Measurements from ENCODE around the gene FBXO9.

DNA sequence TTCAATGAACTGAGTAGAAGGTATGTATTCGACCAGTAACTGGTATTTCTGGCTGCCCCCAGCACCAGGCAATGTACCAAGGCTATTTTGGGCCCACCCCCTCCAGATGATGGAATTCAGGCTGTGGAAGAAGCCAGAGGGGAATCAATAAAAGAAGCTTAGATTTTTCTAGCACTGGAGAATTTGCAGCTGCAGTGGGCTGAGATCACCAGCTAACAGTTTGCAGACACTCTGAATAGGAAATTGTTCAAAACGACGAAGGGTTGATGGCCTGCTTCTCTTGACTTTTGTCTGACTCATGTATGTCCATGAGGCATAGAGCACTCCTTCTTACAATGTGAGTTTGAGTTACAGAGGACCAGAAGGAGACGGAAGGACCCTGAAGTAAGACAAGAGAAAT lies 32.4 kb upstream of the FBXO9 start:
- TF ChIP-seq EP300 (IDR thresholded peaks at IDR 0.05) (no peak), POLR2AphosphoS5 (IDR thresholded peaks at IDR 0.05) (no peak), POLR2A (IDR thresholded peaks at IDR 0.05; ENCODE audit: low read depth) (no peak)
- TF ChIP-seq, protein P1, sequence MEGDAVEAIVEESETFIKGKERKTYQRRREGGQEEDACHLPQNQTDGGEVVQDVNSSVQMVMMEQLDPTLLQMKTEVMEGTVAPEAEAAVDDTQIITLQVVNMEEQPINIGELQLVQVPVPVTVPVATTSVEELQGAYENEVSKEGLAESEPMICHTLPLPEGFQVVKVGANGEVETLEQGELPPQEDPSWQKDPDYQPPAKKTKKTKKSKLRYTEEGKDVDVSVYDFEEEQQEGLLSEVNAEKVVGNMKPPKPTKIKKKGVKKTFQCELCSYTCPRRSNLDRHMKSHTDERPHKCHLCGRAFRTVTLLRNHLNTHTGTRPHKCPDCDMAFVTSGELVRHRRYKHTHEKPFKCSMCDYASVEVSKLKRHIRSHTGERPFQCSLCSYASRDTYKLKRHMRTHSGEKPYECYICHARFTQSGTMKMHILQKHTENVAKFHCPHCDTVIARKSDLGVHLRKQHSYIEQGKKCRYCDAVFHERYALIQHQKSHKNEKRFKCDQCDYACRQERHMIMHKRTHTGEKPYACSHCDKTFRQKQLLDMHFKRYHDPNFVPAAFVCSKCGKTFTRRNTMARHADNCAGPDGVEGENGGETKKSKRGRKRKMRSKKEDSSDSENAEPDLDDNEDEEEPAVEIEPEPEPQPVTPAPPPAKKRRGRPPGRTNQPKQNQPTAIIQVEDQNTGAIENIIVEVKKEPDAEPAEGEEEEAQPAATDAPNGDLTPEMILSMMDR (IDR thresholded peaks at IDR 0.05): no peak
